ENCODE results near the gene GP9. TPM values are rescaled to one million over a fixed set of nuclear protein-coding genes. Genes with fewer than 3 reads are reported as not detected.

The GP9 gene
- total and polyA plus RNA-seq, 7 donors = 0.04 to 0.21 (median 0.09) TPM; not detected in 4

GRCh38 chr3:129015388-129016105 lies 45.0 kb upstream of the GP9 start:
- DNase-seq (peak in 1 of 2 donors; percentile 45), ATAC-seq (peak in 3 of 4 donors; percentile 47 to 53 (median 52))
- WGBS, 3 donors = 67 to 82% (median 75%) methylated on average over 19 of the region's 19 CpGs
- Histone ChIP-seq H3K27ac (peak overlapping the region; percentile 63), H3K27me3 (ENCODE audit: insufficient read depth in 3 of 3, low read length in 2 of 3) (no peaks in the 10 kb centered on the region), H3K36me3 (ENCODE audit: insufficient read depth in 1 of 2, low read depth in 1 of 2) (no peaks in the 10 kb centered on the region), H3K4me1 (peaks cover 8% of the 10 kb centered on the region), H3K9me3 (no peaks in the 10 kb centered on the region), H3K4me3 (no peak overlapping the region)
- intact Hi-C loops (cut with DNase I) = no loop called here
- TF ChIP-seq CTCF (IDR thresholded peaks at IDR 0.05) = no peak

GRCh38 chr3:129016356-129016719 lies 44.2 kb upstream of the GP9 start:
- WGBS, 3 donors = 6 to 29% (median 22%) methylated on average over 6 of the region's 6 CpGs
- TF ChIP-seq CTCF (IDR thresholded peaks at IDR 0.05) = no peak
- no peak for DNase-seq
- intact Hi-C loops (cut with DNase I) = no loop called here
- Histone ChIP-seq H3K9me3 (no peaks in the 10 kb centered on the region), H3K27me3 (ENCODE audit: insufficient read depth in 3 of 3, low read length in 2 of 3) (no peaks in the 10 kb centered on the region), H3K4me1 (peaks cover 8% of the 10 kb centered on the region), H3K36me3 (ENCODE audit: insufficient read depth in 1 of 2, low read depth in 1 of 2) (no peaks in the 10 kb centered on the region), H3K4me3 (no peak overlapping the region), H3K27ac (peak overlapping the region; percentile 61)
- ATAC-seq = peak; percentile 41 to 76 (median 65)

DNA sequence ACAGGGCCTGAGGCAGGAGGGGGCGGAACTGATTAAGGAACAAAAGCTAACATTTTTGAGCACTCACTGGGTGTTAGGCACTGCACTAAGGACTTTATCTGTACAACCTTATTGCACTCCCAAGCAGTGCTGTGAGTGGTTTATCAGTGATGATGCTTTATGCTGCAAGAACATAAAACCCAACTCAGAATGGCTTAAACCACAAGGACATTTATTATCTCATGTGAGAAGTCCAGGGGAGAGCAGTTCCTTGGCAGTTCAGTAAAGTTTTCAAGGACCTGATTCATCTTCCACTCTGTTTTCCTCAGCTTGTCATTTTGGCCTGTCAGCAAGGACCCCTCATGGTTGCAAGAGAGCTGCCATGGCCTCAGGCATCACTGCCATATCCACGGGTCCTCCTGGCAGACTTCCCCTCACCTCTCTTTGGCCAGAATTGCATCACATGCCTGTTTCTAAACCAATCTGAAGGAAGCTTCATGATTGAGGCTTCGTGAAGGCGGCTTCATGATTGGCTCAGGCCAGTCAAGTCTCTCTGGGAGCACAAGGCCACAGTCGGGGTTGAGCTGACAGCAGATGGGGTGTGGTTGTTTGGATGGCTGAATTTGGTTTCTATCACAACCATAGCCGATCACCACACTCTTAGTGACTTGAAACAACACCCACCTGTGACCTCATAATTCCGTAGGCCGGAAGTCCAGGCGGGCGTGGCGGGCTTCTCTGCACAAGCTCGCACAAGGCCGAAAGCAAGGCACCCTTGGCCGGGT lies 43.7 kb upstream of the GP9 start:
- H3K27me3 ChIP-seq (ENCODE audit: insufficient read depth in 3 of 3, low read length in 2 of 3) = no peaks in the 10 kb centered on the region
- ATAC-seq = peak in 1 of 4 donors; percentile 59
- peaks cover 8% of the 10 kb centered on the region for H3K4me1 ChIP-seq
- H3K36me3 ChIP-seq (ENCODE audit: insufficient read depth in 1 of 2, low read depth in 1 of 2) = no peaks in the 10 kb centered on the region
- no peak for TF ChIP-seq CTCF (IDR thresholded peaks at IDR 0.05)
- H3K4me3 ChIP-seq = no peak overlapping the region
- intact Hi-C loops (cut with DNase I) = no loop called here
- DNase-seq = peak; percentile 56 to 69
- H3K27ac ChIP-seq = peak overlapping the region; percentile 61
- 61 to 71% (median 66%) methylated on average over 14 of the region's 14 CpGs for WGBS, 3 donors
- H3K9me3 ChIP-seq = no peaks in the 10 kb centered on the region

- TF ChIP-seq CTCF (IDR thresholded peaks at IDR 0.05) = no peak
- Histone ChIP-seq H3K27me3 (ENCODE audit: insufficient read depth in 3 of 3, low read length in 2 of 3) (no peaks in the 10 kb centered on the region), H3K27ac (peak overlapping the region; percentile 61), H3K36me3 (ENCODE audit: insufficient read depth in 1 of 2, low read depth in 1 of 2) (no peaks in the 10 kb centered on the region), H3K4me1 (peaks cover 8% of the 10 kb centered on the region), H3K4me3 (no peak overlapping the region), H3K9me3 (no peaks in the 10 kb centered on the region)
- WGBS, 3 donors = 32 to 42% (median 41%) methylated on average over 7 of the region's 7 CpGs
- ATAC-seq (no peak), DNase-seq (no peak)
- intact Hi-C loops (cut with DNase I) = no loop called here
Measured at GRCh38 chr3:129017484-129017899, 43.1 kb upstream of the GP9 start.

All from psoas muscle (tissue), 8 donors.